Peyer's patch (tissue), 4 donors: ENCODE data around the gene ZBTB7C.

Experiments used
- CTCF ChIP-seq, 6 experiments: fragments of 450-650 bp in 4 of 6; fragments of 200-600 bp in 2 of 6; sonication (generic) in 1 of 6; IDR thresholded peaks; one replicate each; pipeline ENCODE4 v1.5.1; 2017 to 2019; ENCODE audit warnings: antibody characterized with exemption in 6 of 6, mild to moderate bottlenecking in 3 of 6, moderate library complexity in 1 of 6
- POLR2A ChIP-seq, 2 donors: fragments of 450-650 bp; IDR thresholded peaks; one replicate each; pipeline ENCODE4 v1.5.1; 2017; ENCODE audit warnings: antibody characterized with exemption in 2 of 2, mild to moderate bottlenecking in 2 of 2, moderate library complexity in 2 of 2

- TF ChIP-seq POLR2A (IDR thresholded peaks at IDR 0.05) = no peak
- no peak for TF ChIP-seq CTCF (IDR thresholded peaks at IDR 0.05)
These were observed 396.0 kb downstream of the ZBTB7C start for GRCh38 chr18:48013162-48013561.
